IMR-90 (cell line): Measurements from ENCODE around the gene CLCA2. TPM values are rescaled to one million over a fixed set of nuclear protein-coding genes. Genes with fewer than 3 reads are reported as not detected.

Experiments used
- ATAC-seq: fragments of 200-7000 bp; cut with Tn5 transposase; 2 replicates; pipeline ENCODE4 v1.9.1; 2020; ENCODE audit warnings: low read depth, mild to moderate bottlenecking, moderate library complexity
- BruUV-seq: library from RNA; stranded (reverse); fragments of 400-500 nt; replicated peaks from 2 replicates; lab custom pipeline; 2021; lab: Mats Ljungman, UMichigan
- CTCF ChIA-PET: fragments of 300-600 bp; formaldehyde crosslinking; extraction: SDS; loops from one replicate; lab custom pipeline; 2021; ENCODE audit warnings: antibody characterized with exemption; lab: Yijun Ruan, JAX
- POLR2A ChIA-PET: fragments of 300-600 bp; sonication (Branson Sonifier 250); formaldehyde crosslinking; loops from one replicate; lab custom pipeline; 2022; ENCODE audit warnings: antibody characterized with exemption; ENCODE audit not compliant: unreplicated experiment; lab: Charles Lee
- DNase-seq: peaks from one replicate; pipeline ENCODE4 v3.0.0; 2013
- H2AFZ ChIP-seq: replicated peaks from 2 replicates; pipeline ENCODE3; 2013; ENCODE audit warnings: low read length, mild to moderate bottlenecking; ENCODE audit not compliant: poor library complexity
- H2AK5ac ChIP-seq: 2 replicates; pipeline ENCODE4 v1.6.1; 2013; ENCODE audit warnings: low read depth, low read length, inconsistent platforms
- H2AK9ac ChIP-seq: replicated peaks from 2 replicates; pipeline ENCODE3; 2013; ENCODE audit warnings: mild to moderate bottlenecking, low read depth, low read length, moderate library complexity; ENCODE audit not compliant: poor library complexity
- H2BK120ac ChIP-seq: 2 replicates; pipeline ENCODE4 v1.6.1; 2013; ENCODE audit warnings: low read depth, low read length, inconsistent platforms
- H2BK15ac ChIP-seq: 3 replicates; pipeline ENCODE4 v1.6.1; 2013; ENCODE audit warnings: low read depth, low read length, inconsistent platforms
- H2BK20ac ChIP-seq: 2 replicates; pipeline ENCODE4 v1.6.1; 2013; ENCODE audit warnings: low read depth, mild to moderate bottlenecking, inconsistent platforms, low read length, moderate library complexity
- H2BK5ac ChIP-seq: 2 replicates; pipeline ENCODE4 v1.6.1; 2013; ENCODE audit warnings: mild to moderate bottlenecking, low read depth, low read length, inconsistent platforms; ENCODE audit not compliant: poor library complexity, severe bottlenecking
- H3K14ac ChIP-seq: replicated peaks from 2 replicates; pipeline ENCODE4 v1.6.1; 2013; ENCODE audit warnings: low read depth, low read length, inconsistent platforms
- H3K18ac ChIP-seq: 2 replicates; pipeline ENCODE4 v1.6.1; 2013; ENCODE audit warnings: low read depth, low read length, control low read depth
- H3K23ac ChIP-seq: 2 replicates; pipeline ENCODE4 v1.6.1; 2013; ENCODE audit warnings: low read depth, low read length, inconsistent platforms
- H3K27ac ChIP-seq: 2 replicates; pipeline ENCODE4 v1.5.1; 2013; ENCODE audit warnings: mild to moderate bottlenecking, control low read depth, low read length; ENCODE audit not compliant: insufficient read depth
- H3K27me3 ChIP-seq: 2 replicates; pipeline ENCODE4 v1.6.1; 2013; ENCODE audit warnings: low read length; ENCODE audit not compliant: control insufficient read depth, insufficient read depth
- H3K36me3 ChIP-seq: 2 replicates; pipeline ENCODE4 v1.6.1; 2013; ENCODE audit warnings: low read length, mixed read lengths; ENCODE audit not compliant: control insufficient read depth, insufficient read depth
- H3K4ac ChIP-seq: 2 replicates; pipeline ENCODE4 v1.6.1; 2013; ENCODE audit warnings: low read depth, low read length, inconsistent platforms
- H3K4me1 ChIP-seq: 2 replicates; pipeline ENCODE4 v1.6.1; 2013; ENCODE audit warnings: low read length, mixed read lengths; ENCODE audit not compliant: control insufficient read depth, insufficient read depth
- H3K4me2 ChIP-seq: 2 replicates; pipeline ENCODE4 v1.6.1; 2013; ENCODE audit warnings: low read depth, mild to moderate bottlenecking, control low read depth, low read length, moderate library complexity
- H3K4me3 ChIP-seq: 2 replicates; pipeline ENCODE4 v1.5.1; 2013; ENCODE audit warnings: low read depth, mild to moderate bottlenecking, control low read depth, low read length, moderate library complexity; ENCODE audit not compliant: insufficient read depth
- H3K56ac ChIP-seq: 2 replicates; pipeline ENCODE4 v1.6.1; 2013; ENCODE audit warnings: low read length, inconsistent platforms; ENCODE audit not compliant: insufficient read depth; ENCODE audit errors: extremely low read depth
- H3K79me1 ChIP-seq, 2 experiments: 2 replicates each; pipeline ENCODE4 v1.6.1; 2013; ENCODE audit warnings: low read length in 2 of 2, inconsistent platforms in 1 of 2, low read depth in 1 of 2
- H3K9ac ChIP-seq: 2 replicates; pipeline ENCODE4 v1.6.1; 2013; ENCODE audit warnings: low read depth, low read length, control low read depth
- H3K9me1 ChIP-seq: 2 replicates; pipeline ENCODE4 v1.6.1; 2013; ENCODE audit warnings: low read length, inconsistent platforms; ENCODE audit not compliant: insufficient read depth
- H3K9me3 ChIP-seq: 2 replicates; pipeline ENCODE4 v1.6.1; 2013; ENCODE audit warnings: low read length; ENCODE audit not compliant: control insufficient read depth, insufficient read depth
- H4K20me1 ChIP-seq: 2 replicates; pipeline ENCODE4 v1.6.1; 2013; ENCODE audit warnings: low read length, inconsistent platforms; ENCODE audit not compliant: insufficient read depth
- H4K5ac ChIP-seq: 2 replicates; pipeline ENCODE4 v1.6.1; 2013; ENCODE audit warnings: mild to moderate bottlenecking, low read depth, low read length, control low read depth
- H4K8ac ChIP-seq, 2 experiments: 2 replicates each; pipeline ENCODE4 v1.6.1; 2013; ENCODE audit warnings: low read depth in 2 of 2, low read length in 2 of 2, control low read depth in 1 of 2, inconsistent platforms in 1 of 2
- H4K91ac ChIP-seq: 2 replicates; pipeline ENCODE4 v1.6.1; 2013; ENCODE audit warnings: low read depth, low read length, inconsistent platforms; ENCODE audit not compliant: insufficient read depth
- BHLHE40 ChIP-seq: fragments of 150-350 bp; IDR thresholded peaks from 2 replicates; pipeline ENCODE4 v1.6.1; 2016; ENCODE audit warnings: mild to moderate bottlenecking, low read depth, low read length
- CHD1 ChIP-seq: IDR thresholded peaks from 2 replicates; pipeline ENCODE4 v1.6.1; 2012; ENCODE audit warnings: low read depth, low read length, improper control_type of control experiment
- FOS ChIP-seq: fragments of 150-350 bp; IDR thresholded peaks from 2 replicates; pipeline ENCODE4 v1.6.1; 2016; ENCODE audit warnings: low read depth, low read length
- MAFK ChIP-seq: IDR thresholded peaks from 2 replicates; pipeline ENCODE4 v1.6.1; 2012; ENCODE audit warnings: low read depth, low read length, improper control_type of control experiment
- MAZ ChIP-seq: IDR thresholded peaks from 2 replicates; pipeline ENCODE4 v1.6.1; 2012; ENCODE audit warnings: low read depth, mild to moderate bottlenecking, low read length, improper control_type of control experiment, moderate library complexity, borderline replicate concordance
- MXI1 ChIP-seq: IDR thresholded peaks from 2 replicates; pipeline ENCODE4 v1.6.1; 2012; ENCODE audit warnings: low read depth, mild to moderate bottlenecking, low read length, moderate library complexity, borderline replicate concordance
- NFE2L2 ChIP-seq: fragments of 150-350 bp; IDR thresholded peaks from 2 replicates; pipeline ENCODE4 v1.6.1; 2016; ENCODE audit warnings: low read depth, mild to moderate bottlenecking, low read length
- POLR2A ChIP-seq: IDR thresholded peaks from 2 replicates; pipeline ENCODE4 v1.6.1; 2012; ENCODE audit warnings: mild to moderate bottlenecking, low read depth, low read length
- RAD21 ChIP-seq: IDR thresholded peaks from 2 replicates; pipeline ENCODE4 v1.6.1; 2012; ENCODE audit warnings: low read length, improper control_type of control experiment
- RCOR1 ChIP-seq: IDR thresholded peaks from 2 replicates; pipeline ENCODE4 v1.6.1; 2012; ENCODE audit warnings: mild to moderate bottlenecking, low read length, improper control_type of control experiment; ENCODE audit not compliant: insufficient replicate concordance
- RFX5 ChIP-seq: IDR thresholded peaks from 2 replicates; pipeline ENCODE4 v1.8.0; 2012; ENCODE audit warnings: low read depth, mild to moderate bottlenecking, low read length, moderate library complexity
- SMC3 ChIP-seq: fragments of 150-350 bp; IDR thresholded peaks from 2 replicates; pipeline ENCODE4 v1.6.1; 2016; ENCODE audit warnings: low read depth, mild to moderate bottlenecking, antibody characterized with exemption, low read length, moderate library complexity
- WGBS, 2 experiments: methylation state at CpG; one replicate each; pipeline versions ENCODE4 v1.1.5 to v1.1.7; 2013; ENCODE audit warnings: missing lambda C conversion rate in 2 of 2; ENCODE audit not compliant: insufficient read length in 1 of 2; ENCODE audit errors: extremely low coverage in 2 of 2; 5-methylcytosine and 5-hydroxymethylcytosine counted together
- dilution Hi-C: fragments of 300-500 bp; cut with HindIII; formaldehyde crosslinking; loops from one replicate; pipeline ENCODE4 v1.14.3; 2018; ENCODE audit warnings: low sequenced_read_pairs; ENCODE audit not compliant: unreplicated experiment
- in situ Hi-C: fragments of 300-500 bp; cut with MboI; formaldehyde crosslinking; loops from 3 replicates; pipeline ENCODE4 v1.14.3; 2019; ENCODE audit warnings: low sequenced_read_pairs, inconsistent platforms, mixed read lengths
- intact Hi-C: fragments of 100-400 bp; cut with micrococcal nuclease; formaldehyde crosslinking; loops from 2 replicates; pipeline ENCODE4 v1.10.0; 2022
- polyA plus RNA-seq, 3 experiments: library from polyadenylated mRNA; depleted of rRNA; stranded (reverse); fragments of >200 nt; gene quantifications; 2 replicates each; pipeline ENCODE4 v1.2.3, GENCODE V29; 2012; ENCODE audit warnings: low replicate concordance in 1 of 3
- total RNA-seq: library from RNA; depleted of rRNA; stranded (reverse); fragments of >200 nt; gene quantifications from 2 replicates; pipeline ENCODE4 v1.2.3, GENCODE V29; 2012
- TF ChIP-seq, protein P1 (sequence below): fragments of 150-350 bp; IDR thresholded peaks from 2 replicates; pipeline ENCODE4 v1.6.1; 2016; ENCODE audit warnings: low read depth, mild to moderate bottlenecking, low read length, moderate library complexity, borderline replicate concordance
- TF ChIP-seq, protein P2 (sequence below): conservative IDR thresholded peaks from 2 replicates; pipeline ENCODE4 v1.5.1; 2012; ENCODE audit warnings: mild to moderate bottlenecking, low read depth, low read length, improper control_type of control experiment

The CLCA2 gene
- total and polyA plus RNA-seq, 2 of the 4 experiments (the other 2 are of a cell fraction): 0.09 to 0.18 TPM

DNA sequence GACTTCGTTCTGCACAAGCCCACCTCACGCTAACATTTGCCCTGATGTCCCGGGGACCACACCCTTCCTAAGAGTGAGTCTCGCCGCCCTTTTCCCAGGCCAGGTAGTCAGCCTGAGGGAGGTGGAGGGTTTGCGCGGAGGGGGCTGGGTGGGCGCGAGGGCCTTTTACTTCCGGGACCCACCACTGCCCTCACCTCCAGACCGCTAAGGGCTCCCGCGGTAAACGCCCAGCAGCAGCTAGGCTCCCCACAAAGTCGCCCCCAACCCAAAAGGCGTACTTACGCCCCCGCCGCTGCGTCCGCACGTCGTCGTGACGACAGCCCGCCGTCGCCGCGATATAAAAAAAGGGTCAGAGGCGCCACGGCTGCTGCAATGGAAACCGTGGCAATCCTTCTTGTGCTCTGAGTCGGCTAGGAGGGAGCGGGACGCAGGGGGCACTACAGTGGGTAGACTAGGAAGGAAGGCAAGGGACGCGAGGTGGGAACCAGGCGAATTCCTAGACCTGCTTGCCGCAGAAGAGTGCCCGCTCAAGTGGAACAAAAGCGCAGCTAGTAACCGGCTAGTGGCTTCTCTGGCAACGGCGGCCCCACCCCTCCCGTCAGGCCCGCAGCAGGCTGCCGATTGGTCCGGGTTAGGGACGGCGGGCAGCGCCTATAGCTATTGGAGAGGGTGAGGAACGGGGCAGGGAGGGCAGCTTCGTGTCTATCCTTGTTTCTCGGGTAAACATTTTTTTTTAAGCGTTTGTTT, 28.0 kb upstream of the CLCA2 start, which contains the start of gene ODF2L:
TSS of gene ODF2L (minus strand) at position 573 of the 747 bp plus-strand sequence. CDS start 9,296 bp downstream, outside the sequence.
- peaks cover 4% of the 10 kb centered on the region; the same call in 1 of the 2 replicates for H3K27me3 ChIP-seq
- peaks cover 2% of the 10 kb centered on the region; the same call in 1 of the 2 replicates for H3K4me1 ChIP-seq
- H3K4me2 ChIP-seq: peak within 1 kb of the TSS; percentile 88
- DNase-seq (peak; percentile 74), ATAC-seq (peak; percentile 100)
- peak within 1 kb of the TSS; percentile 88 for H3K27ac ChIP-seq
- H3K36me3 ChIP-seq: no peaks in the 10 kb centered on the region
- H4K8ac ChIP-seq: peak within 1 kb of the TSS; percentile 84 to 86
- peak within 1 kb of the TSS; percentile 93 for H3K23ac ChIP-seq
- peak within 1 kb of the TSS; percentile 20 for H2BK5ac ChIP-seq
- peak within 1 kb of the TSS; percentile 33 for H3K18ac ChIP-seq
- dilution Hi-C loops: no loop called here
- H2BK20ac ChIP-seq: peak within 1 kb of the TSS; percentile 29; the same call in 1 of the 2 replicates
- H2AK9ac ChIP-seq: peak within 1 kb of the TSS; percentile 73
- intact Hi-C loops: loop anchor here (1.0 to 5.0 kb wide), 3 partner anchors 8 to 311 kb away; no protein-coding TSS in a partner anchor
- peak within 1 kb of the TSS; percentile 60; the same call in 1 of the 2 replicates for H2BK120ac ChIP-seq
- no peaks in the 10 kb centered on the region; the same call in 1 of the 2 replicates for H3K9me1 ChIP-seq
- H3K9me3 ChIP-seq: no peaks in the 10 kb centered on the region
- peak within 1 kb of the TSS; percentile 91 for H3K9ac ChIP-seq
- H2AFZ ChIP-seq: peak within 1 kb of the TSS; percentile 96
- no peaks in the 10 kb centered on the region; the same call in 1 of the 2 replicates for H4K20me1 ChIP-seq
- in situ Hi-C loops: loop anchor here (25.0 kb wide), 2 partner anchors 566 to 691 kb away; no protein-coding TSS in a partner anchor
- H4K91ac ChIP-seq: peak within 1 kb of the TSS; percentile 70
- POLR2A ChIA-PET: interaction anchor here (0.6 to 0.9 kb wide), 2 partner anchors 13 to 34 kb away, joined by 3 read pairs; no protein-coding TSS in a partner anchor
- WGBS, 2 experiments: 0% methylated on average over 8 of the region's 56 CpGs; no CpG with 5 or more reads in 1 of the 2 experiments
- peak within 1 kb of the TSS; percentile 92 for H3K14ac ChIP-seq
- no TSS peak for BruUV-seq
- CTCF ChIA-PET: interaction anchor here (0.7 kb wide), 1 partner anchor 357 kb away, joined by 3 read pairs; no protein-coding TSS in a partner anchor
- H3K4me3 ChIP-seq: peak within 1 kb of the TSS; percentile 84
- H3K79me1 ChIP-seq: peaks cover 5 to 17% of the 10 kb centered on the region in 2 experiments; a peak in 3 of 4 replicates
- H4K5ac ChIP-seq: peak within 1 kb of the TSS; percentile 38
- H3K4ac ChIP-seq: peak within 1 kb of the TSS; percentile 70
- H2BK15ac ChIP-seq: peak within 1 kb of the TSS; percentile 9; the same call in 1 of the 3 replicates
- H2AK5ac ChIP-seq: peak within 1 kb of the TSS; percentile 34; the same call in 1 of the 2 replicates
- peak within 1 kb of the TSS; percentile 71 for H3K56ac ChIP-seq
- peak; percentile 73; the same call in 1 of the 2 replicates for TF ChIP-seq MXI1
- TF ChIP-seq POLR2A: peak; percentile 78
- TF ChIP-seq MAZ: 0 out of 2 replicates have a peak, but pooled peaks have one; percentile 4
- TF ChIP-seq, protein P1, sequence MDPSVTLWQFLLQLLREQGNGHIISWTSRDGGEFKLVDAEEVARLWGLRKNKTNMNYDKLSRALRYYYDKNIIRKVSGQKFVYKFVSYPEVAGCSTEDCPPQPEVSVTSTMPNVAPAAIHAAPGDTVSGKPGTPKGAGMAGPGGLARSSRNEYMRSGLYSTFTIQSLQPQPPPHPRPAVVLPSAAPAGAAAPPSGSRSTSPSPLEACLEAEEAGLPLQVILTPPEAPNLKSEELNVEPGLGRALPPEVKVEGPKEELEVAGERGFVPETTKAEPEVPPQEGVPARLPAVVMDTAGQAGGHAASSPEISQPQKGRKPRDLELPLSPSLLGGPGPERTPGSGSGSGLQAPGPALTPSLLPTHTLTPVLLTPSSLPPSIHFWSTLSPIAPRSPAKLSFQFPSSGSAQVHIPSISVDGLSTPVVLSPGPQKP: no peak
- no peak for TF ChIP-seq SMC3
- no peak for TF ChIP-seq RAD21
- TF ChIP-seq MAFK: no peak
- no peak for TF ChIP-seq RFX5
- no peak for TF ChIP-seq CHD1
- TF ChIP-seq BHLHE40: no peak
- no peak for TF ChIP-seq FOS
- TF ChIP-seq, protein P2, sequence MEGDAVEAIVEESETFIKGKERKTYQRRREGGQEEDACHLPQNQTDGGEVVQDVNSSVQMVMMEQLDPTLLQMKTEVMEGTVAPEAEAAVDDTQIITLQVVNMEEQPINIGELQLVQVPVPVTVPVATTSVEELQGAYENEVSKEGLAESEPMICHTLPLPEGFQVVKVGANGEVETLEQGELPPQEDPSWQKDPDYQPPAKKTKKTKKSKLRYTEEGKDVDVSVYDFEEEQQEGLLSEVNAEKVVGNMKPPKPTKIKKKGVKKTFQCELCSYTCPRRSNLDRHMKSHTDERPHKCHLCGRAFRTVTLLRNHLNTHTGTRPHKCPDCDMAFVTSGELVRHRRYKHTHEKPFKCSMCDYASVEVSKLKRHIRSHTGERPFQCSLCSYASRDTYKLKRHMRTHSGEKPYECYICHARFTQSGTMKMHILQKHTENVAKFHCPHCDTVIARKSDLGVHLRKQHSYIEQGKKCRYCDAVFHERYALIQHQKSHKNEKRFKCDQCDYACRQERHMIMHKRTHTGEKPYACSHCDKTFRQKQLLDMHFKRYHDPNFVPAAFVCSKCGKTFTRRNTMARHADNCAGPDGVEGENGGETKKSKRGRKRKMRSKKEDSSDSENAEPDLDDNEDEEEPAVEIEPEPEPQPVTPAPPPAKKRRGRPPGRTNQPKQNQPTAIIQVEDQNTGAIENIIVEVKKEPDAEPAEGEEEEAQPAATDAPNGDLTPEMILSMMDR: no peak
- no peak for TF ChIP-seq RCOR1
- TF ChIP-seq NFE2L2: no peak
